Effector CD4-positive, alpha-beta T cell (primary cell): ENCODE data around the gene ITPRIP.
A peak's percentile ranks its signal among the peaks of the same experiment; 100 is the strongest.

Source experiments
- DNase-seq: peaks from one replicate; pipeline ENCODE4 v3.0.0-alpha.2; 2020

ITPRIP gene

DNA sequence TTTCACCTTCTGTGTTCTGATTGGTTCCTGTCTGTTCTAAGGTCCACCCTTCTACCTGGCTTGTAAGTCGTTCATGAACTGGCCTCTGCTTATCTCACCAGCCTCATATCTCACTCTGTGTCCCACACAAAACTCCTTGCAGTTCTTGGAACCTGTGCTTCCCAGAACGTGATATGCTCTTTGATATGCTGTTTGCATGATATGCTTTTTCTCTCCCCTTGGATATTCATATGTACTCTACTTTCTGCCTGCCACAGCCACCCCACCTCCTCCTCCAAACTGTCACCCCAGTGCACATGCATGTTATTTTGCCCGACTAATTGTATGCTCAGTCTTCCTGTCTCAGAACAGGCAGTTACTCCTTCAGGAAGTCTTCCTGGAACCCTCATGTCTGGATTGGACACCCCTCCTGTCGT is 1.9 kb upstream of the ITPRIP start:
- DNase-seq, result no peak

DNA sequence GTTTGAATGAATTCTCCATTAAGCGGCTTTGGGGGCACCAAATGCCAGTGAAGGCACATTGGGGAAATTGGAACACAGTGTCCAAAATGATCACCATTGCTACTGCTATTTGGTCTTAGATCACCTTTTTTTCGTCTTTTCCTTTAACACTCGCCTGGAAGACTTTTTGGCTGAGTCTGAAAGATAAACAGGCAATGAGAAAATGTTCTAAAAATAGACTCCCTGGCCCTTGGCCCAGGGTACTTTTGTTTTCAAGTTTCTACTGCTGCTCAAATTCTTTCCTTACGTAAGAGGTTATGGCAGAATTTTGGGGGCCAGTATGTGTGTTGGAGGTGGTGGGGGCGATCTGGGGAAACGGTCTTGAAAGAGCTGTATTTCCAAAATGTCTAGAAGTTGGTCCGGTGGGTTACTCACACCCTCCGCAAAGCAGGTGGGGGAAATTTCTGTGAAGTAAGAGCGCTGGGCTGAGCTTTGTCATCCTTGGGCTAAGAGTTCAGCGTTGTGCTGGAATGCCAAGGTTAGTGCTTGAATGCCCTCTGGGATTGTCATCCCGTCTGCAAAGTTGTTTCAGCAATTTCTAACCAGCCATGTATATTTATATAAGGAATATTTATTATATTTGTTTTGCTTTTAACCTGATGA is 1.3 kb upstream of the ITPRIP start:
- DNase-seq, result no peak

- no peak for DNase-seq
Observed at GRCh38 chr10:104337521-104337984, 712 bp downstream of the ITPRIP start.

GRCh38 chr10:104336821-104337467 is 1.3 kb downstream of the ITPRIP start:
- DNase-seq, result no peak

GRCh38 chr10:104334965-104335650 is 3.2 kb downstream of the ITPRIP start:
- DNase-seq, result no peak

DNA sequence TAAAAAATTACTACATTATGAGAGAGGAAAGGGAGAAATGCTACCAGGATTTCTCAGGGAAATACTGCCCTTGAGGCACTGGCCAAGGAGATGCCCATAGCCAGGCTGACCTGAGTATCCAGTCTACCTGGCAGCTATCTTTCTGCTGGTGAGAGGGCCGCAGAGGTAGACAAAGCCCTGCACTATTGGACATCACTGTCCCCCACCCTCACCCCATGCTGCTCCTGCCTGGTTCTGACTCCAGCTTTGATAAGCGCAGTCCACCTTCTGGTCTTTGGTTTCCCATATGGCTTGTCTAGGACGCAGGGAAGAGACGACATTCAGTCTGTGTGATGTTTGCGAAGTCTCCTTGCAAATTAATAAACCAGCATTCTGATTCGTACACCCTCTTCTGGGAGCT is 3.7 kb downstream of the ITPRIP start:
- no peak for DNase-seq

DNA sequence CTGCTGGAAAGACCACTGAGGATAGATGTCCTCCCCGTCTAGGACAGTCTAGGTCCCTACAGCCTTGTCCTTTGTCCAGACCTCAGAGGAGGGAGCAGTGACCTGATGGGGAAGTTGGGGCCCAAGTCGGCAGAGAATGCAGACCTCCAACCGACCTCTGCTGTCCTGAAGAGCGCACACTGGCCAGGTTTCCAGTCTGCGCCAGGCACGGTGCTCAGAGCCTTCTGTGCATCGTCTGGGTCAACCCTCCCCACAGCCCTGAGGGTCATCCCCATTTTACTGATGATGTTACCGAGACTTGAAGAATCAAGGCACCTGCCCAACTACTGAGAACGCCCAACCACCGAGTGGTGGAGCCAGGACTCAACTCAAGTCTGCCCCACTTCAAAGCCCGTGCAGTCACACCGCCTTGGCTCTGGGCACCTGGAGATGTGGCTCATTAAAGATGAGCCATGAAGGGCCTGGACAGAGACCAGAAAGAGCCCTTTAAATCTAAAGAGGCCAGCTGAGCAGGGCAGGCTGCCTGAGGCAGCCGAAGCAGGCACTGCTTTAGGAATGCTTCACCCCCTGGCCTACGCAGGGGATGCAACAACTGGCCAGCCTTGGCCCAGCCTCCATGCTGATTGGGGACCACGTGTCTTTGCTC is 4.4 kb downstream of the ITPRIP start:
- no peak for DNase-seq

DNA sequence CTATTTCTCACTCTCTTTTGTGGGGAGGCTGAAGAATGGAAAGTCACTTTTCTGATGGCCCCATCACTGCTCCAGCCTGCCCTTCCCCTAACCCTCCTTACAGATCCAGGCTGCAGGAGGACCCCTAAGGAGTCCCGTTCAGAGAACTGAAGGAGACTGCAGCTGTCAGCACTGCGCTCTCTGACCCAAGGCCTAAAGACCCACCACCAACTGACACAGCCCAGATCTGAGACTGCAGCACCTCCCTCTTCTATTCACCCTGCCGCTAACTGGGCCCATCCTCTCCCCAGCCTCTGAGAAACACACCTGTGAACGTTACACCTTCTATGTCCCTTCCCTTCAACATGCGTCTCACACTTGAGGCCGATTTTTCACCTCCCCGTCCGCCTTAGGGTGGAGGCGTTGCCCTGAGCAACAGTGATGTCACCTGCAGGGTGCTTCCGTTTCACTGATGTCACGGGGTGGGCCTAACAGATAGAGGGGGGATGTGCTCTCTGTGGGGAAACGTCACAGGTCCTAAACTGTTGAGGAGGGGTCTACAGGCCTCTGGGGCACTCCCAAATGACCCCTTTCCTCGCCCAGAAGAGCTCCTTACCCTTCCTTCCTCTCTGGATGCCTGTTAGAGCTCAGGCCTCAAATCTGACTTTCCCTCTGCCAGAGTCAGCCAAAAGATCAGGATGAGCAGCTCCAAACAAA is 5.1 kb downstream of the ITPRIP start:
- DNase-seq, result peak; percentile 68

GRCh38 chr10:104332243-104333031 is 5.8 kb downstream of the ITPRIP start:
- no peak for DNase-seq

DNA sequence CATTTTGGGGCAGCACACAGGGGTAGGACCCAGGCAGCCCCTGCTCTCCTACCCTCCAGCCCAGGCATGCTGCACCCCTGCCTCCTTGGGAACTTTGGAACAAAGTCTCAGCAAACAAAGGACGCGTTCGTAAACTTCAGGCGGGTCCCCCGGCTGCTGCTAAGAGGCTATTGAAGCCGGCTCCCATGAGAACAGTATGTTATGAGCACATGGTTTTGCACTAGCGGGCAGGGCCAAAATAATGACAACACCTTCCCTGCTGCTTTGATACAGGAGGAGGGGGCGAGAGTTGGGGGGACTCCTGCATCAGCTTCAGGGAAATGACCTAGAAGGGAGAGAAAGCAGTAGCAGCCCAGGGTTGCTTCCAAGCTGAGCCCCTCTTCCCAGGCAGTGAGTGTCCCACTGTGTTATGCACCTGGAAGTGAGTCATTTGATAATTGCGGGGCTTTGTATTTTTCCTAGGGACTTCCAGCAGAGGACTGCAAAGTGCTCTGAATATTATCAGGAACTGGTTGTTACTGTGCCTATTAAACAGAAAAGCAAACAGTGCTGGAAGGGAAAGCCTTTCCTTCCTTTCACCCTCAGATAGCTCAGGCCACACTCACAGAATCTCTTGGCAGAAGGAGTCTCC is 6.9 kb downstream of the ITPRIP start:
- DNase-seq, result no peak

DNA sequence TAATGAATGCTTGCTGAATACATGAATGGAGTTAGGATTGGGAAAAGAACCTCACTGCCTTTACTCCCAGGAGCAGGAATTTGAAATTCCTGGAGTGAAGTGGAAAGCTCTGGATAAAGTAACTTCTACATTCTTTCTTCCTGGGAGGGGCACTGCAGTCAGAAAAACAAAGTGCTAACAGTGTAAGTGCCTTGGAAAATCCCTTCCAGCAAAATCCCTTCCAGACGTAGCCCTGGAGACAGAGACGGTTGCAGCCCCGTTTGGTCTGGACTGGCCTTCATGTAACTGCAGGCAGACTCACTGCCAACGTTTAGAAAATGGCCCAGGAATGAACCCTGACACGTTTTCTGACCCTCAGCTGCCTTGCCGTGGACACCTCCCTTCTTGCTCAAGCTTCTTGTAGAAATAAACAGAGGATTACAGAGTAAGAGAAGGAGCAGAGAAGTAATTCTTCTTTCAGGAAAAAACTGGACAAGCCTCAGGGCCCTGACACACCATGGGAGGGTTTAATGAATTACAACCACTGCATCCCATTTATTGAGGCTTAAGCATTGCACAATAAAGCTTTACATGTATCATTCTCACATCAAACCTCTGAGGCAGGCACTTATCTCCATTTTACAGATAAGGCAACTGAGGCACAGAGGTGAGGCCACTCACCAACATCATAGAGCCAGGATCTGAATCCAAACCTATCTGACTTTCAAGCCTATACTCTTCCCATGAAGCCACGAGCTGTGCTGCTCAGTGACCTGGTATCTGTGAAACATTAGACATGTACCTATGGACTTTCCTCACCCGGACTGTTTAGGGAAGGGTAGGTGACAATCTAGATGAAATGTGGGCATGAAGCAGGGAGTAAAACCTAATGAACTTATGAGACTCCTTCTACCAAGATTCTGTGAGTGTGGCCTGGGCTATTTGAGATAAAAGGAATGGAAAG is 7.8 kb downstream of the ITPRIP start:
- no peak for DNase-seq

- no peak for DNase-seq
Observed at GRCh38 chr10:104329735-104330134, 8.5 kb downstream of the ITPRIP start.

GRCh38 chr10:104328896-104329710 is 9.2 kb downstream of the ITPRIP start:
- DNase-seq, result peak; percentile 73

DNA sequence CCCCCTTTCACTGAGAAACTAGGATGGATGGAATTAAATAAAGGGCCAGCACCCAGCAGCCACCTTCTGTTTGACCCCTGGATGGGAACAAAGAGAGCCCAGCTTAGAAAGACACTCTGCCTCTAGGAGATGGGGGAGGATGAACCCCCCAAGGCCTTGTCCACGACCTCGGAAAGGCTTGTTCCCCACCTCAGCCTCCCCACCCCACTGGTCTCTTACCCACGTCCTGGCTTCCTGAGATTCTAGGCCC is 9.7 kb downstream of the ITPRIP start:
- no peak for DNase-seq

GRCh38 chr10:104327745-104328645 is 10.3 kb downstream of the ITPRIP start:
- no peak for DNase-seq

GRCh38 chr10:104326991-104327610 is 11.2 kb downstream of the ITPRIP start:
- no peak for DNase-seq

- DNase-seq, result no peak
Observed at GRCh38 chr10:104325436-104326435, 12.5 kb downstream of the ITPRIP start.
